ENCODE data around the gene PRKRA.

DNA sequence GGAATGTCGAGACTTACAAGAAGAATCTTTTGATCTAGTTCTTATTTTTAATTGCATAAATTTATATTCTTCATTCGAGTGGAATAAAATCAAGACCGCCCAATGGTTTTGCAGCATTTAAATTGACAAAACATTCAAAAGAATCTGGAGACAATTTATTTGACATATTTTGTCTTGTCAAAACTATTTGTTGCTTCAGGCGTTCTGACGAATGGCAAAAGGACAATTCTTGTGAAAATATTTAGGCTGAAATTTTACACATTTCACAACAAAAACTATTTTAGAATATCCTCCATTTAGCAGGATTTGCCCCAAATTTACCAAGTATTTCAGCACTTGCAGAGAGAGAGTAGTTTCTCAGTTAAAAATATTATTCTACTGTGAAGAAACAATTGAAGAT, 41.7 kb downstream of the PRKRA start:
- no peak for TF ChIP-seq POLR2A (IDR thresholded peaks at IDR 0.05)
- TF ChIP-seq, protein P1, sequence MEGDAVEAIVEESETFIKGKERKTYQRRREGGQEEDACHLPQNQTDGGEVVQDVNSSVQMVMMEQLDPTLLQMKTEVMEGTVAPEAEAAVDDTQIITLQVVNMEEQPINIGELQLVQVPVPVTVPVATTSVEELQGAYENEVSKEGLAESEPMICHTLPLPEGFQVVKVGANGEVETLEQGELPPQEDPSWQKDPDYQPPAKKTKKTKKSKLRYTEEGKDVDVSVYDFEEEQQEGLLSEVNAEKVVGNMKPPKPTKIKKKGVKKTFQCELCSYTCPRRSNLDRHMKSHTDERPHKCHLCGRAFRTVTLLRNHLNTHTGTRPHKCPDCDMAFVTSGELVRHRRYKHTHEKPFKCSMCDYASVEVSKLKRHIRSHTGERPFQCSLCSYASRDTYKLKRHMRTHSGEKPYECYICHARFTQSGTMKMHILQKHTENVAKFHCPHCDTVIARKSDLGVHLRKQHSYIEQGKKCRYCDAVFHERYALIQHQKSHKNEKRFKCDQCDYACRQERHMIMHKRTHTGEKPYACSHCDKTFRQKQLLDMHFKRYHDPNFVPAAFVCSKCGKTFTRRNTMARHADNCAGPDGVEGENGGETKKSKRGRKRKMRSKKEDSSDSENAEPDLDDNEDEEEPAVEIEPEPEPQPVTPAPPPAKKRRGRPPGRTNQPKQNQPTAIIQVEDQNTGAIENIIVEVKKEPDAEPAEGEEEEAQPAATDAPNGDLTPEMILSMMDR (IDR thresholded peaks at IDR 0.05): no peak
